ENCODE measurements around the gene SLC6A19.

Gene SLC6A19

GRCh38 chr5:1166370-1166769 lies 35.0 kb upstream of the SLC6A19 start:
- DNase-seq (ENCODE audit: low read depth in 2 of 2): no peak

GRCh38 chr5:1167361-1167727 lies 34.1 kb upstream of the SLC6A19 start:
- DNase-seq (ENCODE audit: low read depth in 2 of 2): no peak

GRCh38 chr5:1167728-1168709 lies 33.4 kb upstream of the SLC6A19 start:
- DNase-seq (ENCODE audit: low read depth in 2 of 2): peak; percentile 13

- DNase-seq (ENCODE audit: low read depth in 2 of 2): no peak
These were observed 32.6 kb upstream of the SLC6A19 start for GRCh38 chr5:1168796-1169195.

- DNase-seq (ENCODE audit: low read depth in 2 of 2): no peak
These were observed 31.9 kb upstream of the SLC6A19 start for GRCh38 chr5:1169211-1170115.

GRCh38 chr5:1171340-1171941 lies 30.0 kb upstream of the SLC6A19 start:
- DNase-seq (ENCODE audit: low read depth in 2 of 2): no peak

GRCh38 chr5:1172007-1172581 lies 29.3 kb upstream of the SLC6A19 start:
- DNase-seq (ENCODE audit: low read depth in 2 of 2): no peak

GRCh38 chr5:1172670-1173404 lies 28.6 kb upstream of the SLC6A19 start:
- DNase-seq (ENCODE audit: low read depth in 2 of 2): no peak

GRCh38 chr5:1173485-1174070 lies 27.8 kb upstream of the SLC6A19 start:
- no peak for DNase-seq (ENCODE audit: low read depth in 2 of 2)

GRCh38 chr5:1174122-1174936 lies 27.1 kb upstream of the SLC6A19 start:
- DNase-seq (ENCODE audit: low read depth in 2 of 2): peak; percentile 34 to 35

- DNase-seq (ENCODE audit: low read depth in 2 of 2): no peak
These were observed 26.4 kb upstream of the SLC6A19 start for GRCh38 chr5:1175015-1175414.

- DNase-seq (ENCODE audit: low read depth in 2 of 2): no peak
These were observed 25.5 kb upstream of the SLC6A19 start for GRCh38 chr5:1175801-1176472.

GRCh38 chr5:1176473-1177391 lies 24.7 kb upstream of the SLC6A19 start:
- DNase-seq (ENCODE audit: low read depth in 2 of 2): no peak

- DNase-seq (ENCODE audit: low read depth in 2 of 2): no peak
These were observed 23.4 kb upstream of the SLC6A19 start for GRCh38 chr5:1177826-1178528.

- no peak for DNase-seq (ENCODE audit: low read depth in 2 of 2)
These were observed 22.6 kb upstream of the SLC6A19 start for GRCh38 chr5:1178529-1179382.

- no peak for DNase-seq (ENCODE audit: low read depth in 2 of 2)
These were observed 22.0 kb upstream of the SLC6A19 start for GRCh38 chr5:1179383-1179715.

GRCh38 chr5:1180096-1180495 lies 21.3 kb upstream of the SLC6A19 start:
- no peak for DNase-seq (ENCODE audit: low read depth in 2 of 2)

Measured in fibroblast of skin of left biceps (primary cell).